Stimulated activated CD4-positive, alpha-beta T cell treated with anti-CD3 and anti-CD28 coated beads, Interleukin-4, amount 100 ng/mL, for 24 hours (primary cell): ENCODE results near the gene DNMT3A.

Experiments
- DNase-seq: peaks from one replicate; pipeline ENCODE4 v3.0.0-alpha.2; 2020

The DNMT3A gene

DNA sequence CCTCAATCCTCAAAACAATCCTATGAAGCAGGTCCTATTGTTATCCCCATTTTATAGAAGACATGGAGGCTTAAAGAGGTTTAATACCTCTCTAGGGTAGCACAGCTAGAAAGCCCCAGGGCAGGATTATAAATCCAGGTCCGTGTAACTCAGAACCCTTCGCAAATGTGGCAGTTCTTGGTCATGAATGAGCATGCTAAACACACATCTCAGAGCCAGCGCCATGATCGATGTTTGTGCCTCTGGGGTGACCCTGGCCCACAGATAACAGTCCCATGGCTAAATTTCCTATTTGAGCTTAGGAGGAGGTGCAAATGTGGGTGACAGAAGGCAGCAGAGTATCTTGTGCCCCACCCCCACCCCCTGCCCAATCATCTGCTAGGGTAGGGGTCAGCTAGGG, 17.5 kb downstream of the DNMT3A start:
- no peak for DNase-seq

DNA sequence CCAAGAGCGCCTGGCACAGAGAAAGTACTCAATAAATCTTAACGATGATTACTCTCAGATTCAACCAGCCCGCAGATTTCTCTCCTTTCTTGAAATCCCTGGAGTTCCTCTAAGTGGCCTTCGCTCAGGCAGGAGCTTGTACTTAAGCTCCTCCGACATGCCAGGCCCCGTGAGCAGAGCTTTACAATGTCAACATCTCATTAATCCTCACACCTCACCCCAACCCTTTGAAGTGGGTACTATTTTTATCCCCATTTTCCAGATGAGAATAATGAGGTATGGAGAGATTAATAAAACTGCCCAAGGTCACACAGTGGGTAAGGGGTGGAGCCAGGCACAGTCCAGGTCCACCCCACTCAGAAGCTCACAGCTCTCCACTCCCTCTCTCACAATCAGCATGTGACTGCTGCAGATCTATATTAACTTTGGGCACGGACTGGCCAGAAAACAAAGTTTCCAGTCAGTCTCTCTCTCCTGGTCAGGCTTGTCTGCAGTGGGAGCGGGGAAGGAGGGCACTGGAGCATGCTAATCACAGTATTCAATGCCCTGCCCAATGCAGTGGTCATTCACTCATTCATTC, 18.0 kb downstream of the DNMT3A start:
- no peak for DNase-seq

DNA sequence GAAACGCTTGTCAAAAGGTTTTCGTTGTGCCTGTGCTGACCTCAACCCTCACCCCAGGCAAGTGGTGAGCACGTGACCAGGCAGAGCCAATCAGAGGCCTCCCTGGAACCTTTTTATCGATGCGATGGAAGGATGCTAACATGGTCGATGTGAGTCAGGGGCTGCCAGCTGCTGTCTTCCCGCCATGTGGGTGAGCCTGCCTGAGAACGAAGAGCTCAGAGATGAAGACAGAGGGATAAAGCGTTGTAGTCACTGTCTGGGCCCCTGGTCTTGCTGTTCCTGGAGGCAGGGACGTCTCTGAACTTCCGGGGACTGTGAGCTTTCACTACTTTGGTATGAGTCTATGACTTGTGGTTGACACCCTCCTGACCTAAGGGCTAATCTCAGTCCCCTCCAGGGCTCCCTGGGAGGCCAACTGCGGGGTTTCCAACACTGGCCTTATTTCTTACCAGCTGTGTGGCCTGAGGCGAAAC, 18.6 kb downstream of the DNMT3A start:
- peak; percentile 65 for DNase-seq

DNA sequence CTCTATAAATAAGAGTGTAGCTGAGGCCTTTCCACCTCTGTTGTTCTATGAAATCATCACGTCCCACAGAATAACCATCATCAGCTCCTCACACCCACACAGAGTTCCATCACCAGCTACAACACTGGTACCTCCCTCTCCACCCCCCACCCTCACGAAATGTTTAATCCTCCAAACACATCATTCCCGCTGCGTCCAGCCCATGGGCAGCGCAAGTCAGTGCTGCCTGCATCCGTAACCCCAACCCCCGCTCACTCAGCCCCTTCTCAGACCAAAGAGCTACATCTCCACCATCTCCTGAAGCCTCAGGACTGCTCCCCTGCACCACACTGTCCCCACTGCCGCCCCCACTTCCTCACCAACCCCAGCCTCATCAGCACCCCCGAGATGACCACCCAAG, 19.4 kb downstream of the DNMT3A start:
- peak; percentile 50 for DNase-seq

DNA sequence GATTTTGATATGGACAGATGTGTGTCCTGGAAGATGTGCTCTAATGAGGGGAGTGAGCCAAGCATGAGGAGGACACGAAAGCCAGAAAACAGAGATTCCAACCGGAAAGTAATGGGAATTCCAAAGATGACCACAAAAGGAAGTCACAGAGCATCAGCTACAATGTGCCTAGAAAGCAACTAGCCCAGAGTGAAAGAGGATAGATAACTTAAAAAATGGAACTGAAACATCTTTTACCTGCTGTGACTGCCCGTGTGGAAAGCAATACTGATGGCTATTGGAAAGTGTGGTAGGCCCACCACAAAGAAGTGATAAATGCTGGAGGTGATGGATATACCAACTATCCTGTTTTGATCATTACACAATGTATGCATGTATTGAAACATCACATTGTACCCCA, 21.6 kb downstream of the DNMT3A start:
- DNase-seq = no peak

DNA sequence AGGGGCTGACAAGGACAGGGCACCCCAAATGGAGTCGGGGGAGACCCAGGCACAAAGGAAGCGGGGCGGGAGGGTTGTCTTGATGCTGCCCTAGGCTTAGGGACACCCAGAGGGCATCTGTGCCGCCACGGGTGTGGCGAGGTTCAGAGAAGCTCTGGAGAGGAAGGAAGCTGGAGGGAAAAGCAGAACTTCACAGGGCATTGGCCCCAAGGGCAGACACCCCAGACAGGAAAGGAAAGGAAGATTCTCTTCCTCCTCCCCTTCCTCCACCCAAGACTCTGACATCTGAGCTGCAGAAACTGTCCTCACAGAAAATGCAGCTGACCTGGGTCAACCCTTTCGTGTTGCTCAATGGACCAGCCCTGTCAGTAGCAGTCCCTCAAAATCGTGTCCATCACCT, 25.6 kb downstream of the DNMT3A start:
- no peak for DNase-seq

DNA sequence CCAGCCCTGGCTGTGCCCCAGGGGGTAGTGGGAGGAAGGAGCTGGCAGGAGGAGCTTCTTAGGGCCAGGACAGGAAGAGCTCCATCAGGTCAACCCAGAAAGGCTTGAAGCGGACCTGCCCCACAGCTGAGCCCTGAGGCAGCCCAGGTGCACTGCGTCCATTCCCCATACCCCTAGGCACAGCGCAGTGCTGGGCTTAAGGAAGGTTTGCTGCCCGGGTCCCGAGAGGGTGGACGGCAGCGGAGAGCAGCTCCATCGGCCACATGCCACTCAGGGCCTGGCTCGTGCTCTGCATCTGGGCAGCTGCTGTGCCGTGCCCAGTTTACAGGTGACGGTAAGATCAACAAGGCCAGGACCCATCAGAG, 26.4 kb downstream of the DNMT3A start:
- no peak for DNase-seq

DNA sequence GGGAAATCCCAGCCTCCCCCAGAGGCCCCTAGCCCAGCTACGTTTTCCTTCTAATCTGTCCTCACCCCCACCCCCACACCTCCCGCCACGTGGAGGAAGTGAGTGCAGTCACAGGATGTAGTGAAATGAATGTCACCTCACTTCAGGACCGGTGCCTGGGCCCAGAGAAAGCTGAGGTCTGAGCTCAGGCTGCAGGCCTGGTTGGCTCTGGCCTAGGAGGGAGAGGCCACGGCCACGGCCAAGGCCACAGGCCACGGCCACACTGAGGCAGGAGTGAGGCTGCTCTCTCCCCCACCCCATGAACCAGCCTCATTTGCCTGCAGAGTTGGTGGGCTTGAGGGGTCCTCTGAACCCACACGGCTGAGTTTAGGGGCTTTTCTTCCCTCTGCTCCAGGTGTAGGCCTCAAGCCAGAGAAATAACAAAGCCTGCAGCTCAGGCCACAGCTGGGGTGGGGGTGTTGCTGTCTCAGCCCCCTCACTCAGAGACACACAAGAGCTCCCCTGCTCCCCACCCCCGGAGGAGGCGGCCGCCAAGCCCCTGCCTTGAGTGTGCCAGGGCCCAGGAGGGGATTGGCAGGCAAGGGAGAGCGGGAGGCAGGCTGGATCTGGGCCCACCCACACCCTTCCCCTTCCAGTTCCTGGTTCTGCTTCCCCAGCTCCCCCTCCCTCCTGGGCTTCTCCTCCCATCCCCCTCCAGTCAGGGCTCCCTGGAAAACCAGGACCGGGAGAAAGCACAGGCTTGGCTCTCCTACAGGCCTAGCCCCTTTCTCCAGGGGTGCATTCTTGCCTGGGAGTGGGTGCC, 27.0 kb downstream of the DNMT3A start:
- DNase-seq = peak; percentile 93

DNA sequence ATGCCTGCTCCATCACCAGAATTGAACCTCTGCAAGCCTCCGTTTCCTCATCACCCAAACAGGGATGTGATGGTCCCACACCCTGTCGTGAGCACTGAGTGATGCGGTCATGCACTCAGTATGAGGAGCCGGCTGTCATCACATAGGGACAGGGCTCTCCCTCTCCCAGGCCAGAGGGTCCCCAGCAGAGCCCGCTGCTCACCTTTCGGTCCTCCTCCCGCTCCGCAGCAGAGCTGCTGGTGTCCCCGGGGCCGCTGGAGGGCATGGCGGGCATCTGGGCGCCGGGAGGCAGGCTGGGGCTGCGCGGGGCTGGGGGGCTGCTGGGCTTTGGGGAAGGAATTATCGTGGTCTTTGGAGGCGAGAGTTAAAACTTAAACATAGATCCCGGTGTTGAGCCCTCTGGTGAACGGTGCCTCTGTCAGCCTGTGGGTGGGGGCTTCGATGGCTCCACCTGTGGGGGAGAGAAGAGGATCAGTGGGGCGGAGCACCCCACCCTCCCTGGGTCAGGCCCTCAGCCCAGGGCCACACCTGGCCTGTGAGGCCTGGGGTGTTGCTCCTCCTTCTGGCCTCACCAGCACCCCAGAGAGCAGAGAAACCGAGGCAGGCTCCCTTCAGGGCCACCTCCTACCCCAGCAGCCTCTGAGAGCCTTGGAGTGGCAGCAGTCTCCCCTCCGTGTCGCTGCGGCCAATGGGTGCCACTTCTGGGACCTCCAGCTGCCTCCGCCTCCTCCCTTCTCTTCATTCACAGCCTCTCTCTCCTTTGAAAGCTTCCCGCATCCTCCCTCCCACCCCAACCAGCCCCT, 27.8 kb downstream of the DNMT3A start:
- DNase-seq = peak; percentile 18

DNA sequence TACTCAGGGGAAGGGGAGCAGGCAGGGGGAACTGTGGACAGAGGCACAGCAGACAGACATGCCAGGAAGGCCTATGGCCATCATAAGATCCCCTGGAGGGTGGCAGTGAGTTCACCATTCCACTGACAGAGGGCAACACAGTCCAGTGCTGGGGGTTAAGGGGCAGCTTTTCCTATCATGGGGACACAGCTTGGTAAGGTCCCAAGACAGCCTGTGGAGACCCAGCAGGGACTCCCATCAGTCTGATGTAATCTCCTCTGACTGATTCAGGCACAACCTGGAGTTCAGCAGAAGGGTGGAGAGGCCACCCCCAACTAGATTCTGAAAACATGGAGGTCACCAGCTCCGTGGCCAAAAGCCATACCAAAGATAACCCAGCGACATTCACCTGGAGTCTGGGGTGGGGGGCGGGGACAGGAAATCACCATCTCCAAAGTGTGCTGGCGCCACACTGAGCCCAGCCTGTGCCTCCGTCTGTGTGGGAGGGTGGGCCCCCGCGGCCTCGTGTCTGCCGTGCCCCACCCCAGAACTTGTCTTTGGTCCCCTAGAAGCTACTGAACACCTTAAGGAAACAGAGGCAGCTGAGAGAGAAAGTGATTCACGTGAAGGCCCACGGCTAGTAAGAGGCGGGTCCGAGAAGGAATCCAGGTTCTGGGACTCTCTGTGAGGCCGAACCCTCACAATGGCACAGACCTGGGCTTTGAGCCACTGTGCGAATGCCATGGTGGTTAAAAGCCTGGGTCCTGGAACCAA, 28.6 kb downstream of the DNMT3A start:
- DNase-seq = peak; percentile 38

DNA sequence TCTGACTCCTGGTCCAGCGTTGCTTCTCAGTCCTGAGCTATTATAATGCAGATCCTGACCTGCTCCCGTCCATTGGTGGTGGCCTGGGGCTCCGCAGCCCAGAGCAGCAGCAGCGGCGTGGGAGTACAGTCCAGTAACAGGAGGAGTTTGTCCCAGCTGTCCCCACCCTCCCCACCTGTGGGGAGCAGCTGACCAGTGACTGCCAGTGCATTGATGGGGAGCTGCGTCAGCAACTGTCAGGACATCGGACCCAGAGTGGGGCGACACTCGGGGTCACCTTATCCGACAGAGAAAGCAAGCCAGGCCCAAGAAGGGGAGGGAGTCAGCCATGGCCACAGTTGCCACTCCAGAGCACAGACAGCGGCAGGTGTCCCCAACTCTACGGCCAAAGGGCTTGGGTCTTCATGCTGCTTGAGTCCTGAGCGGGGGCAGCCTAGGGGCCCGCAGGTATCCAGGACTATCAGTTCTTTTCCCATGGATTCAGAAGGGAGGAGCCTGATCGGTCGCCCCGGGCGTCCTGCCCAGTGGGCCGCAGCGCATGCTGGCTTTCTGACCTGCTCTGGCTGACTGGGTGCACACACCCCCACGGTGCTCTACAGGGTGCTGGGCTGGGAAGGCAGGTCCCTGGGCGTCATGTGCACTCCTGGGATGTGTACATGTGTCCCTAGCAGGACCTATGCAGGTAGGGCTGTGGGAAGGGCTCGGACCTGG, 29.7 kb downstream of the DNMT3A start:
- no peak for DNase-seq

DNA sequence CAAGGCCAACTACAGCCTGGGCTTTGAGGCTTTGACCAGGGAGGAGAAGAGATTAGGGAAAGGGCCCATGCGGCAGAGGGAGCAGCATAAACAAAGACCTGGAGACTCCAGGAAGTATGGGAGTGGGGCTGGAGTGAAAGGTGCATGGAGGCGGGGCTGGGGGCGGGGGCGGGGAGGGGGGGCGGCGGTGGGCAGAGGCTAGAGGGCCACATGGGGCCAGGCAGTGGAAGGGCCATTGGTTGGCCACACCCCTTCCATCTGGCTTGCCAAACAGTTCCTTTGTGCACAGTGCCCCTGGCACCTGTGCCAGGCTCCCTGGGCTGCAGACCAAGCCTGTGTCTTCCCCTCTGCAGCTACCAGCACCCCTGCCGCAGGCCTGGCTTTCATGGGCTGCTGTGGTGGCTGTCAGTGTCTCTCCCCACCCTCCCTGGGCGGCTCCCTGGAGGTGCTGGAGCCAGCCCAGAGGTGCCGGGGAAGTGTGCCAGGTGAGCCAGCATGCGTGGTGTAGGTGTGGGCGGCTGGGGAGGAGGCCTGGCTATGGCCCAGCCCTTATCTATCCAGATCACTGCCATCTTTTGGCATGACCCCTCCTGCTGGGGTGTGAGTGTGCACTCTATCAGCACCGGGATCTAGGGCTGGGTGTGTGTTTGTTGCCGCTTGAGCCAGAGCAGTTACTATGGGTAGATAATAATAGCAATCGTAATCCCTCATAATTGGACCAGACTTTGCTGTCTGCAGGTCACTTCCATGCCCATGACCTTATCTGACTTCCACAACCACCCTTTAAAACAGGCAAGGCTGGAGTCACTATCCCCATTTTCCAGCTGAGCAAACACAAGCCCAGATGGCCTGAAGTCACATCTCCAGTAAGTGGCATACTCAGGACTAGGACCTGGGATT, 30.5 kb downstream of the DNMT3A start:
- no peak for DNase-seq

DNA sequence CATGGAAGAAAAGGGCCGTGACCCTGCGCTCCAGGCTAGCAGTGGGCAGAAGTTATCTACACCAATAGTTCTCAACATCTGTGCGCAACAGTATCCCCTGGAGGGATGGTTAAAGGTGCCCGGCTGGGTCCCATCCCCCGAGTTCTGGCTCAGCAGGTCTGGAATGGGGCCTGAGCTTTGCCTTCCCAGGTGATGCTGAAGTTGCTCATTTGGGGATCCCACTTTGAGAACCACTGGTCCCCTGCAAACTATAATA, 31.1 kb downstream of the DNMT3A start:
- no peak for DNase-seq

DNA sequence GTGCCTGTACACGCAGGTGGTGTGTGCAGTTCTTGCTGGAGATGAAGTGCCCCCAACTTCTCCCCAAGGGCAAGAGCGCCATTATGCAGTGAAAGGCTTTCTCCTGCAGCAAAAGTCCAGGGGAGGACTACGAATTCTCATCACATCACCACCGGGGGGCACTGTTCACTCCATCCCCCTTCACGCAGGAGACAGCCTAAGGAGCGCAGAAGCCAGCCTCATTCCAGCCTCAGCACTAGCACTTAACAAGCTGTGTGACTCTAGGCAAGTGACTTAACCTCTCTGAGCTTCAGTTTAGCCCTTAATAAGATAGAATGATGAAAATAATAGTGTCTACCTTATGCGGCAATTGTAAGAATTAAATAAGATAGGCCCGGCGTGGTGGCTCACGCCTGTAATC, 32.3 kb downstream of the DNMT3A start:
- DNase-seq = peak; percentile 77

DNA sequence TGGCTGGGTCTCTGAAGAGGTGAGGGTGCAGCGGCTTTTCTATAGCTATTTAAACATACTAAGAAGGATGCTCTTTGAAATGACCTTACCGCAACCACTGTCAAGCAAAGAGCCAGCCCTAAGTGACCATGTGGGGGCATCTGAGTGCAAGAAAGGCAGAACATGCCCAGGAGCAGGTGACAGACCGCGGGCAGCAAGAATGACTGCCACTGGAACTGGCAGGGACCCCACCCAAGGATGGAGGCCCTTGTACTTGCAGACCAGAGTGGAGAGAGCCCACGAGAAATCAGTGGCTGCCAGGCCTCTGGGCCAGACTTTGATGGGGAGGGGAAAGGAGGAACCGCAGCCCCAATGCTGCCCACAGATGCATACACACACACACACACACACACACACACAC, 33.1 kb downstream of the DNMT3A start:
- DNase-seq = no peak

DNA sequence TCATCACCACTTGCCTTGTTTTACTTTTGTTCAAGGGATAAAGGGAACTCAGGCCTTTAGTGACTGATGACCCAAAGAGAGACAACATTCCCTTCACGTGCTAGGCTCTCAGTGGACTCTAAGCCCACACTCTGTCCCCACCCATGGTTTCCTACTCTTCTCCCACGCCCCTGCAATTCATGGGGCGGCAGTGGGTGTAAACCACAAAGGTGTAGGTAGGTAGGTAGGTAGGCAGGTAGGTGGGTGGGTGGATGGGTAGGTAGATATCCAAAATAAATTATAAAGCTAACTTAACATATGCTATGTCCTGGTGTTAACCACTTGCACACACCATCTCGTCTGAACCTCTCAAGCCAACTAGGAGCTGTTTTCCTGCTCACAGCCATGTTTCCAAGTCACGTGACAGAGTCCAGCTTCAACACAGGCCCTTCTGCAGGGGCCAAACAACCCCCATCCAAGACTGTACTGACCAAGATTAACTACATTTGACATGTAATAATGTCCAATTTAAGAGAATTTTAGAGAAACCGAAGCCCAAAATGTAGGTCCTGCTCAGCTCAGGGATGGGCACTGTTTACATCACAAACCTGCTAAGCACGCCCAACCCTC, 33.7 kb downstream of the DNMT3A start:
- DNase-seq = no peak

DNA sequence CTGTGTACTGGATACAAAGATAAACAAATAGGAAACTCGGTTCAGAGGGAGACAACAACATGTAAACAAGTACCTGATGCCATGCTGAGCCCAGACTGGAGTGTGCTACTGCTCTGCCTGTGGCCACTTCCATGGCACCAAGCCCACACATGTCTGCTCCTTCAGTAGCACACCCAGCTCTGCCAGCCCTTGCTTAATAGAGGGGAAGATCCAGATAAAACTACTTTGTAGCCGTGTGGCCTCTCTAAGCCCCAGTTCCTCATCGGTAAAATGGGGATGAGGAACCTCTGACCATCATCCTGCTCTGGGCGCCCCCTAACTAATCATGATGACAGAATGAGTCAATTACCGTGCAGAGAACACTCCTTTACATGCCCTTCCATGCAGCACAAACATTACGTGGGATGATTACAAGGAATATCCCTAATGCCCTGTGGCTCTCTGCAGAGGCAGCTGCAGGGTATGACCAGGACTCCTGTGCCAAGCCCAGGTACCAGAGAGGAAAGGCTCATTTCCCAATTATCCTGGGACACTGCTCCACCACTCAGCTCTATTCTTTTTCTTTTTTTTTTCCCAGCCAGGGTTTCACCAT, 34.9 kb downstream of the DNMT3A start:
- no peak for DNase-seq

DNA sequence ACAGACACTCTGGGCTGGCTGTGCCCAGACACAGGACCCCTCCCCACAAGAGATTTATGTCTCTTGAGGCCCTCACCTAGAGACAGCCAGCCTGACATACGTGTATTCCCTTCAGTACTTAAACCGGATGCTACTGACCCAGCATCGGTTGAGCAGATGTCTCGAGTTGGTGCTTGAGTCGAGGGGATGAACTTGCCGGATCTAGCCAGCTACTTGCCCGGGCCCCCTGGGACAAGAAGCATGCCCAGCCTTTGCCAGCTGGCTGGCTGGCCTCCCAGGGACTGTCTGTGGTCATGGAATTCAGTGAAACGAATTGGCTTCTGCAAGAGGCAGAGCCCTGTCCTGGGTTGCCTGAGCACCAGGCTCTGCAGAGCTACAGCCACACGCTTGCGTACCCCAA, 36.0 kb downstream of the DNMT3A start:
- no peak for DNase-seq

DNA sequence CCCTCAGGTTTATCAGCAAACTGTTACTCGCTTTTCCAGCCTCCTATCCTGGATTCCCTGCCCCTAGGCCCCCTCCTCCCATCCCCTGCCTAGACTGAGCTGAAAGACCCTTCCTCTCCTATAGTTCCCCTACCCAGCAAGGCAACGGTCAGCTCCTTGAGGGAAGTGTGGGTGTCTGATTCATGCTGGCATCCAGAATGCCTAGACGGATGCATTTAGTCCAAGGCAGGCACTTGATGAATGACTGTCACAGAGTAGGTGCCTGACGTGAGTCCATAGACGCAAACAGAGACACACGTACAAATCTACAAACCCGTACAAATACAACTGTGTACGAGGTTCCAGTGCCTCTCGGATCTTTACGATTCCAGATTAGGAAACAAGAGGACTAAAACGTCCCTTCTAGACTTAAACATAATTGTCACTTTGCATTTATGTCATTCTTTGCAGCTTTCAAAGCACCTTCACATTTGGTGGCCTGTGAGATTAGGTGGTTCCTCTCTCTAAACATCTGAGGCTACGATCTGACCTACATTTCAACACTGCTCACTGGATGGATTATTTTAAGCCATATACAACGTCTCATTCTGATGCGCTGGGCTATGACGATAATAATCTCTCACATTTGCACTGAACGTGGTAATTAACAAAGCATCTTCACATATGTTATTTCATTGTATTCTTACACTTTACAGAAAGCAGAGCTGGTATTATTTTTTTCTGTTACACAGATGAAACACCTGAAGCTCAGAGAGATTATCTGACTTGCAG, 36.7 kb downstream of the DNMT3A start:
- DNase-seq = no peak

DNA sequence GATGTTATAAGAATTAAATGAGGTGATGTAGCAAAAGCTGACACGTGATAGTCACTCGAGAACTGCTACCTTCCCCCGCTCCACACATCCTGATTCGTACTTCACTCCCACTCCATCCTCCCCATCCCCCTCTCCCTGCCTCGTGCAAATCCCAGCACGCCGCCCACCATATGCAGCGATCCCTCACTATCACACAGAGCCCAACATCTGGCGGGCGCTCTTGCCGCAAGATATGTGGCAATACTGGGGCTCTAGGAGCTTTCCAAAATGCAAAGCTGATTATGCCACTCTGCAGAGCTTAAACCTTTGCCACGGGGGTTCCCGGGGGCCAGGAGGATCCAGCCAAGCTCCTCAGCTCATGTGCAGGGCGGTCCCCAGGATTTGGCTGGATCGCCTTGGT, 37.4 kb downstream of the DNMT3A start:
- no peak for DNase-seq
